Peyer's patch (tissue), 4 donors: Measurements from ENCODE around the gene MYLK4. TPM values are rescaled to one million over a fixed set of nuclear protein-coding genes. Genes with fewer than 3 reads are reported as not detected.
"Not testable (repeated sequence)": the region's sequence is repeated elsewhere in the genome, so short reads cannot be mapped to it uniquely, and the experiment has no call there.

Experiments
- DNase-seq, 3 donors: peaks; one replicate each; pipeline ENCODE4 v3.0.0-alpha.2; 2017 to 2019
- H3K27ac ChIP-seq, 4 donors: fragments of 200-600 bp; sonication (generic); one replicate each; pipeline ENCODE4 v1.5.1; 2016 to 2019
- H3K27me3 ChIP-seq, 2 donors: fragments of 200-600 bp; sonication (generic); one replicate each; pipeline ENCODE4 v1.5.1; 2019
- H3K36me3 ChIP-seq, 3 donors: fragments of 200-600 bp; sonication (generic); one replicate each; pipeline ENCODE4 v1.5.1; 2016 to 2019
- H3K4me1 ChIP-seq, 4 donors: fragments of 200-600 bp; sonication (generic); one replicate each; pipeline ENCODE4 v1.5.1; 2016 to 2019
- H3K4me3 ChIP-seq, 4 donors: fragments of 200-600 bp; sonication (generic); 1 replicate in 3 of 4; 2 replicates in 1 of 4; pipeline ENCODE4 v1.5.1; 2016 to 2019; ENCODE audit warnings: mild to moderate bottlenecking in 1 of 4
- H3K9me3 ChIP-seq, 4 donors: fragments of 200-600 bp; sonication (generic); one replicate each; pipeline ENCODE4 v1.5.1; 2016 to 2019; ENCODE audit warnings: mild to moderate bottlenecking in 1 of 4
- CTCF ChIP-seq, 6 experiments: fragments of 450-650 bp in 4 of 6; fragments of 200-600 bp in 2 of 6; sonication (generic) in 1 of 6; IDR thresholded peaks; one replicate each; pipeline ENCODE4 v1.5.1; 2017 to 2019; ENCODE audit warnings: antibody characterized with exemption in 6 of 6, mild to moderate bottlenecking in 3 of 6, moderate library complexity in 1 of 6
- POLR2A ChIP-seq, 2 donors: fragments of 450-650 bp; IDR thresholded peaks; one replicate each; pipeline ENCODE4 v1.5.1; 2017; ENCODE audit warnings: antibody characterized with exemption in 2 of 2, mild to moderate bottlenecking in 2 of 2, moderate library complexity in 2 of 2
- total RNA-seq, 4 donors: library from RNA; depleted of rRNA; stranded (reverse); fragments of >200 nt; gene quantifications; one replicate each; pipeline ENCODE4 v1.1.0, GENCODE V29; 2016

MYLK4 gene
- total RNA-seq, 4 donors from 2014 or later: 0.35 to 2.4 (median 0.81) TPM

DNA sequence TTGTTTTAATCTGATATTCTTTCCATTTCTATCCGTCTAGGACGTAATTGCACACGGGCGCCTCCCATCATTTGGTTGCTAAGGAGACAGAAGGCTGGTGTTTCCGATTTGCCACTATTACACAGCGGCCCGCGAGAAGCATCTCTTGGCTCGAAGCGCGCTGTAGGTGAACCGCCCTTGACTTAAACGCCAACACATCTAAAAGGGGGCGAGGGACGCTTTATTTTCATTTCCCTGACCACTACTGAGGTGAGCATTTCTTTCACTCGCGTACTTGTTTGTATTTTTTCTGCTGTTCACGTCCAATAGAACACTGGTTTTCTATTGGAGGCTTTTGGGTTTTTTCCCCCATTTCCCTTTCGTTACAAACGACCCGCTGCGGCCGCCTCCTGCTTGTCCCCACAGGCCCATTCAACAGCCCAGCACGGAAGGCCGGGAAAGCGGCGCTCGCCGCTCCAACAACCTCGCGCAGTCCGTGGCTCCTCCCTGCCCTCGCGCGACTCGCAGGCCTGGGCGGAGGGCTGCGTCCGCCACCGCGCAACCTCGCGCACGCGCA is 14.0 kb upstream of the MYLK4 start:
- no peaks in the 10 kb centered on the region for H3K36me3 ChIP-seq
- peak in 2 of 3 donors; percentile 59 to 76 for DNase-seq
- no peaks in the 10 kb centered on the region for H3K27me3 ChIP-seq
- peak overlapping the region; percentile 71 to 97 (median 90) for H3K27ac ChIP-seq
- TF ChIP-seq CTCF (IDR thresholded peaks at IDR 0.05) (no peak), POLR2A (IDR thresholded peaks at IDR 0.05) (peak in 1 of 2 donors; percentile 2)
- no peaks in the 10 kb centered on the region for H3K9me3 ChIP-seq
- peak overlapping the region; percentile 46 to 69 (median 54) for H3K4me3 ChIP-seq
- H3K4me1 ChIP-seq: peaks cover 0 to 23% (median 5%) of the 10 kb centered on the region in 4 donors

GRCh38 chr6:2763876-2764540 is 13.3 kb upstream of the MYLK4 start:
- H3K4me3 ChIP-seq: peak overlapping the region in 3 of 4 donors; percentile 46 to 54 (median 53)
- no peak for DNase-seq
- peak overlapping the region in 3 of 4 donors; percentile 71 to 97 (median 95) for H3K27ac ChIP-seq

GRCh38 chr6:2763345-2763841 is 12.7 kb upstream of the MYLK4 start:
- H3K4me3 ChIP-seq: no peak overlapping the region
- peaks cover 0 to 17% (median 5%) of the 10 kb centered on the region in 4 donors for H3K4me1 ChIP-seq
- DNase-seq: no peak
- no peak for TF ChIP-seq POLR2A (IDR thresholded peaks at IDR 0.05)
- TF ChIP-seq CTCF (IDR thresholded peaks at IDR 0.05): no peak
- no peaks in the 10 kb centered on the region for H3K36me3 ChIP-seq
- no peaks in the 10 kb centered on the region for H3K27me3 ChIP-seq
- no peaks in the 10 kb centered on the region for H3K9me3 ChIP-seq
- H3K27ac ChIP-seq: no peak overlapping the region

More at GRCh38 chr6:2763876-2764540, 13.3 kb upstream of the MYLK4 start:
- no peaks in the 10 kb centered on the region for H3K9me3 ChIP-seq
- no peaks in the 10 kb centered on the region for H3K27me3 ChIP-seq
- TF ChIP-seq CTCF (IDR thresholded peaks at IDR 0.05) (no peak), POLR2A (IDR thresholded peaks at IDR 0.05) (no peak)
- peaks cover 0 to 23% (median 5%) of the 10 kb centered on the region in 4 donors for H3K4me1 ChIP-seq
- H3K36me3 ChIP-seq: no peaks in the 10 kb centered on the region

DNA sequence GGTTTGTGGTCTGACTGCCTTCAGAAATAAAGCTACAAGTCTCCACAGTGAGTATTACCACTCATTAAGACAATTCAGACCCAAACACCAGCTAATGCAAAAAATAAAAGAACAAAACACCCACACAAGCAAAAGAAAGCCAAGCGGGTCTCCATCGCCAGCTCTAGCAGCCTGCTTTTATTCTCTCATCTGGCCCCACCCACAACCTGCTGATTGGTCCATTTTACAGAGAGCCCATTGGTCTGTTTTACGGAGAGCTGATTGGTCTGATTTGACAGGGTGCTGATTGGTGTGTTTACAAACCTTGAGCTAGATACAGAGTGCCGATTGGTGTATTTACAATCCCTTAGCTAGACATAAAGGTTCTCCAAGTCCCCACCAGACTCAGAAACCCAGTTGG is 12.1 kb upstream of the MYLK4 start:
- not testable (repeated sequence) for H3K27ac ChIP-seq, H3K4me3 ChIP-seq, H3K36me3 ChIP-seq, H3K9me3 ChIP-seq, DNase-seq, H3K27me3 ChIP-seq
- peaks cover 0 to 11% (median 3%) of the 10 kb centered on the region in 4 donors for H3K4me1 ChIP-seq

DNA sequence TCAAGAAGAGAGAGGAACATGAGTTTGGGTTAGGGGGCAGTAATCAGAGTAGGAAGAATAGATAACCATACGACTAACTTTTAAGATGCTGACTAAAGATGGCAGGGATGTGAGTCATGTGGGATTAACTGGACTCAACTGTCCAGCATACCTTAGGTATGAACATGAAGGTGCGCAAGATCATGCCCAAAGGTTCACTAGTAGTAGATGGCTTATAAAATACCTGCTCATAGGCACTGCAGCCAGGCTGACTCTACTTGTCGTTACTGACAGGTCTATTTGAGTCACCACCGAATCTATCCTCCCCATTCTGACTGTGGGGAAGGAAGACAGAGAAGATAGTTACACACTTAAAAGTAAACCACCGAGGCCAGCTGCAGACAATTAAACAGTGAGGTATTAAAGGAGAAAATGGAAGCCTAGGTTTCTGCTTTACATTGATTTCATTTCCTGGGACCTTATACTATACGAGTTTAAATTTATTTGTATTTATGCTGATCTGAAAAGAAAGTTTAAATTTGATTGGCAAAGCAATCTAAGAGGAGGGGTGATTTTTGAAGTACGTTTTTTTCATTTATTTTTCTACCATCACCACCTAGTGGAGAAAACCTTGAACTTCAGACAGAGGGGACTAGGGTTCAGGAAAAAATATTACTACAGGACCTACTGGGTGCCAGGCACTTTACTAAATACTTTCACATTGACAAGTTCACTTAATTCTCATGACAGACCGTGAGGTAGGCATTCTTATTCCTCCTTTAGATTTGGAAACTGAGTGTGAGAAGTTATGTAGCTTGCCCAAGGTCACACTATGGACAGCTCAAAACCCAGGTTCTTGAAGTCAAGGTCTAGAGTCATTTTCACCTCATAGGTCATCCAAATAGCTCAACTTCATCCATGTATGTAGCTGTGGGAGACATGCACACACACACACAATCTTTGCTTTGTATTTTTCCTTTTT is 10.4 kb upstream of the MYLK4 start:
- no peaks in the 10 kb centered on the region for H3K9me3 ChIP-seq
- no peaks in the 10 kb centered on the region for H3K36me3 ChIP-seq
- H3K4me3 ChIP-seq: no peak overlapping the region
- peaks cover 0 to 4% (median 0%) of the 10 kb centered on the region in 4 donors for H3K4me1 ChIP-seq
- H3K27me3 ChIP-seq: no peaks in the 10 kb centered on the region
- H3K27ac ChIP-seq: no peak overlapping the region
- TF ChIP-seq POLR2A (IDR thresholded peaks at IDR 0.05) (no peak), CTCF (IDR thresholded peaks at IDR 0.05) (peak; percentile 32 to 57 (median 40))
- no peak for DNase-seq
